NCI-H2107 treated with DMSO at 0.1 percent for 48 hours (cell line): Measurements from ENCODE around the gene CLIC5.
"Not testable (repeated sequence)": the region's sequence is repeated elsewhere in the genome, so short reads cannot be mapped to it uniquely, and the experiment has no call there.

Source experiments
- DNase-seq: peaks from one replicate; lab custom pipeline; 2025; ENCODE audit not compliant: unreplicated experiment; lab: John Stamatoyannopoulos, UW

Gene CLIC5

DNA sequence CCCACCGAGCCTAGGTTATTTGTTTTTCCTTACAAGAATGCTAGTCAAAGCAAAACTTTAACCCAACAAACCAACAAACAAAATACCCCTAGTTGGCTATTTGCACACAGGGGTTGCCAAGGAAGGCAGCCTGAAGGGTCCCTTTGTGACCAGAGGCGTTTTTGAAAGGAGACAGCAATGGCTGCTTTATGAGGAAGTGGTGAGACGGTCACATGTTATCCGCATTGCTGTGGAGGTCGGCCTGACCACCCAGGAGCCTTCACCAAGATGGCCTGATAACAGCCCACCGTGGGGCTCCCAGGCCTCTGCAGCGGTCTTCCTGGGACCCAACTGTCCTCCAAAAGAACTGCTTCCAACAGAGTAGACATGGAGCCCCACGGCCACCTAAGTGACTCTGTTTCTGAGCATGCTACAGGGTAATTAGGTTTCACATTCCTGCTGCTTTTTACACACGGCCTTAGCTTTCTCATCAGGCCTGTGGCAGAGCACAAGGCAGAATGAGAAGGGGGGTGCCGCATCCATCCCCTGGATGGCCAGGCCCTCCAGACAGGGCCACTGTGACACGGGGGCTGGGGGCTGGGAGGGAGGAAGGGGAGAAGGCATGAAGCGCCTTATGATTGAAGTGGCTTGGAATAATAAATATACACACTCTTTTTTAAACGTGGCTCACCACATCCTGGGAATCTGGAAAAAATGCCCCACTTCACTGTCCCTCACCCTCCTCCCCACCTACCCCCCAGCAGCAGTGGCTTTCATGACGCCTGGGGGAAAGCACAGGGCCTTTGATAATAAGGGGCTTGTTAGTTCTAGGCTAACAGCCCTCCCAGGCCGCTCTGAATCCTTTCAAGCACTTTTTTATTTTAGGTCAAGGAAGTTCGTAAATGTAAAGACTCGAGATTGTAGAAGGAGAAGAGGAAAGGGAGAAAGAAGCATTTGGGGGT, 86.0 kb downstream of the CLIC5 start:
- no peak for DNase-seq

DNA sequence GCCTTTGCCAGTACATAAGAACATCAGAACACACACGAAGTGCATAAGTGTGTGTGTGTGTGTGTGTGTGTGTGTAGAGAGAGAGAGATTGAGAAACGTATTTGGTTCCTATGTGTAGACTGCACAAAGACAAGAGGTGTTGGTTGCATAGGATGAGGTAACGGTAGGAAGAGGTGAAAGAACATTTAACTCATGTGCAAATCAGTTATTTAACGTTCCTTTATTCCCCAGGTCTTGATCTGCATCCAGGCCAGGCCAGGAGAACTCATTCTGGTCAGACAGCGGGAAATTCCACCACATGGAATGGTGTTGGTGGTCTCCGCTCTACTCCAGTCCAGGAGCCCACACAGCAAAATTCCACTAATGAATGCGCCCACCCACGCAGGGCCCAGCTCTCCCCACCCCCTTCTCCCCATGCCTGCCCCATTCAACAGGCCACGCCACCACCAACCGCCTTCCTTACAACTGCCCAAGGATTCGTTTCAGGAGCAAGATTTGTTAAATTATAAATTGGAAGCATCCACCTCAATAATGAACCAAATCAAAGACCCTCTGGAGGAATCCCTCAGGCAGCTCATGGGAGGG, 86.8 kb downstream of the CLIC5 start:
- DNase-seq = no peak

DNA sequence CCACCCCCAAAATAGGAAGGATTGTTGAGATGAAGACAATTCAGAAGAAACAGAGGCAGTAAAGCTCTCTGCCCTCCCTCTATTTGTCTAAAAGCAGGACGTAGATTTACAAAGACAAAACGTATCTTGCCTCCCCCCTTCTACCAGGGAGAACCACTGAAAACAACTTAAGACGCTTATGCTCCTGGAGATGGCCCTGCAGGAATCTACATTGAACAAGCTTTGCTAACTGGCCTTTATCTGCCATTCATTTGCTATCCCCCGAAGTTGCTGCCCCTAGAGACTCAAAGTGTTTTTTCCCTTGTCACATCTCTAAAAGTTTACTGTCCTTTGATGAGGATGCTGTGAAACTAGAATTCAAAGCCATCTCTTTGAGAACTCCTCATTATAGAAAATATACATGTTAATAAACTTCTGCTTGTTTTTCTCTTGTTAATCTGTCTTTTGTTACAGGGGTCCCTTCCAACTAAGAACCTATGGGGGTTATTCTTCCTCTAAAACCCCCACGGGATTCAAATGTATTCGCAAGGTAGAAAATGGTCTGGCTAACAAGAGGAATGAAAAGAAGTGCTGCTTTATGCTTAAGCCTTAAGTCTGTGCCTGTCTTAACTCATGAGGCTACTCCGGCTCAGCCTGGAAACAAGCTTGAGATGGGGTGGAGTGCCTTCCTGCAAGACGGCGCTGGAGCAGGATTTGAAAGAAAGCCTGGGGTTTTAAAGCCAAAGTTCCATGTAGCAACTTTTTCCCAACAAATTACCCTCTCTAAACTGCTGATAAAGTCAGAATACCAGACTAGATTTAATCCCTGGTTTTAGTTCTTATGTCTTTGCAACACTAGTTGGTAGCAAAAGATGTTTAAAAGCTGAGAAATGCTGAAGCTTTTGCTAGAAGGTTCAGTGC, 88.0 kb downstream of the CLIC5 start:
- DNase-seq = no peak

DNA sequence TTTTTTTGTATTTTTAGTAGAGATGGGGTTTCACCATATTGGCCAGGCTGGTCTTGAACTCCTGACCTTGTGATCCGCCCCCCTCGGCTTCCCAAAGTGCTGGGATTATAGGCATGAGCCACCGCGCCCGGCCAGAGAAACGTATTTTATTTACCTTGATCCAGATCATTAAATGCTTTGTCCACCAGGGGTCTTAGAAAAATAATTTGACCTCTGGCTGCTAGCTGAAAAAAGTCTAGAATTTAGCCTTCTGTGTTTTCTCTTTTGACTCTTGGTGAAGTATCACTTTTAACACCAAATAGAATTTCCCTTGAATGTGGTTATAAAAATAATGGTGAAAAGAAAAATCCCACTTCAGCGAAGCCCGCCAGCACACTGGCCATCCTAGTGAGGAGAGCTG, 89.2 kb downstream of the CLIC5 start:
- DNase-seq = not testable (repeated sequence)

DNA sequence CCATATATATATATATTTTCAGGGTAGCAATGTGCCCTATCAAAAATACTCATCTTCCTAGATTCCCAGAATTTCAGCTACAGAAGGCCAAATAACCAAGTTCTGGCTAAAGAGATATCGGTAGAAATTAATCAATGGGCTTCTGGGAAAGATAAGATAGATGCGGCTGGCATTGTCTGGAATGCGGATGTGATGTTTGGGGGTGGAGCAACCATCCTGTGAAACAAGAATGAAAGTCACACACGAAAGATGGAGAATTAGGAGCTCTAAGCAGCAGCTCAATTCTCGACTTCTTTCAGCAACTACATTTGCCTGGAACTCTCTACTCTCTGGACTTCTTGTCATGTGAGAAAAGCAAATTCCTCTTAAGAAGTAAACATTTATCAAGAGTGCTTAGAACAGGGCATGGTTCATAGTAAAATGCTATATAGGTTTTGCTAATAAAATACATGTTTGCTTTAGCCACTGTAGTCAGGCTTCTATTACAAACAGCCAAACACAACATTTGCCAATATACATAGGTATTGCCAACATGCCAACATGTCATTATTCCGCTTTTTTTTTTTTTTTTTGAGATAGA, 90.8 kb downstream of the CLIC5 start:
- no peak for DNase-seq

DNA sequence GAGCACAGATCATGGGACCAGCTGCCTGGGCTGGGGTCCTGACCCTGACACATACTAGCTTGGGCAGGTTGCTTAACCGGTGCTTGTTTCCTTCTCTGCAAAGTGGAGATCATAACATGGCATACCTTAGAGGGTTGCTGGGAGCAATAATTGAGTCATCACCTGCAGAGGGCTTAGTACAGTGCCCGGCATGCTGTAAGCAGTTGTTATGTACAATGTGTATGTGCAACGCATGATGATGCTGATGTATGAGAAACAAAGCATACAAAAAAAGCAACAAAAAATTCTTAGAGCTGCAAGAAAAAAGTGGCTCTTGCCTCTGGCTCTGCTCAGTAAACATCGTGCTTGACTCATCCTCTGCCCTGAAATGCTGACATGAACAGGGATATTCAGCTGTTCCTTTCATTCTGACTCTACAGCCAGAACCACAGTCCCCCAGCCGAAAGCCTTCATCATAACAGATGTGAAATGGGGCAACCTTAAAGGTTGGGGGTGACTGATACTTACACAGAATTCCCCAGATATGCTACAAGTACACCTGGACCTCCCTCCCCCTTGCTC, 91.7 kb downstream of the CLIC5 start:
- DNase-seq = no peak

DNA sequence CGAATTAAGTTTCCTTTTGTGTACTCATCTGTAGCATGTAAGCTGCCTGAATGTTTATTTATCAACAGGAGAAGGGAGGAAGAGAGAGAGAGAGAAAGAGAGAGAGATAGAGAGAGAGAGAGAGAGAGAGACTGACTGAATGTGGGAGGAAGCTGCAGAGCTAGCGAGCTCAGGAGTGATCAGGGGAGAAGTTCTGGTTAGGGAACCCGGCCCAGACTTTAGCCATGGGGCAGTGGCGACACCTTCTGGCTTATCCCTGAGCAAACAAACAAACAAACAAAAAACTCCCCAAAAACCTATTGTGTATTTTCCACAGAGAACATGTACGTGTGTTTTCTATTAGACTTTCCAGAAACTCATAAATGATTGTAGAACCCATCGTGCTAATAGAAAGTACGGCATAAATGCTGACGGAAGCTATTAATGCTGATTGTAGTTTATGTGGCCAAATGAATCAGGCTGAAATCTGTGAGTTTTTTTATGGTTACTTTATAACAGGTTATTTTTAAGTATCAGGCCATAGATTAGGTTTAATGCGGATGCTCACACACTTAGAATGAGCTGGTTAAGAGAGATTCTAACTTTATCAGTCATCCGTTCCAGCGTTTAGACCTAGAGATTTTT, 92.8 kb downstream of the CLIC5 start:
- no peak for DNase-seq

DNA sequence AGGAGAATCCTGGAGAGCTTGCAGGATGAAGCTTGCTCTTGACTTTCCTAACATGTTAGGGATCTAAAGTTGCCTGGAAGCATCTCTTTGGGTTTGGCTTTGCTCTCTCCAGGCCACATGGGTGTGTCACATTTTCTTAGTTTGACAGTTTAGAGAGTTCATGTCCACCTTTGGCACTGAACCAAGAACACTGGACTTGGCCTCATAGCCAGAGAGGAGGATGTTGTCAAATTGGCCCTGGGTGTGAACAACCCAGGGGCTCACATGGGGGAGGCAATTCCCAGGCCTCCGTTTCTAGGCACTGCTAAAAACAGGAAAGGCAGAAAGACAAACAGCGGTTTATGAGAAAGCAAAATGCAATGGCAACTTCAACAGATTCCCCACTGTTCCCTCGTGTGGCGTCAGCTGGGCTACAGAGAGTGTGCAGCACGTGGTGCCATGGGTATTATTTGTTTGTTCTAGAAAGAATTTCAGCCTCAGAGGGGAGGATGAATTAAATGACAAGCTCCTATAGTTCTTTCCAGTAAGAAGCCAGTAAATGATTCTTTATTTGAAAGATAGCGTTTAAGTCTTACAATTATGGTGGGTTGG, 93.9 kb downstream of the CLIC5 start:
- DNase-seq = no peak

DNA sequence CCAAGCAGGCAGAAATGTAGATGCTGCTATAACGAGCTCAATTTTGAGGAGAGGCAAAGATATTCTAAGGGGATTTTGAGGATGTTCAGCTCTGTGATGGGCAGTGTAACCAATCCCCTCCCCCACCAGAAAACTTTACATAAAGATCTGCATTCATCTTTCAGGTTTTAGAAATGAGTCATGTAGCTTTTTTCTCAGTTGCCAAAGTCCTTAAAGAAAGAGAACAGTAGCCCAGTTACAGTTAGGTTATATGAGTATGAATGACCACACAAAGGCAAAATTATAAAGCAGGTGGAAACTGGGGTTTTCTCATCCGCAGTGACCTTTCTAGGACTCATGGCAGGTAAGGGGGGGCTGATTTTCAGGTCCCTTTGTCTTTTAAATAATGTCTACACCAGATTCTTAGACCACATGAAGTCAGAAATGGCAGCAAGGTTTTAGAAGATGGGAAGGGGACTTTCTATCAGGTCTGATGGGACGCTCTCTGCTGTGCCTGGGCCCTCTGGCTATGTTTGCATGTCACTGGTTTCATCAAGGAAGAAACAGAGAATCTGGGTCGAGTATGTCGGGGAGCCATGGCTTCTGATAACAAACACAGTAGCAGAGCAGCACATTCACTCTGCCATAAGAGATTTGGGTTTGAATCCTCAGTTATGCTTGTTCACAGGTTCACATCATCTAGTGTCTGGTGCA, 94.7 kb downstream of the CLIC5 start:
- DNase-seq = no peak

DNA sequence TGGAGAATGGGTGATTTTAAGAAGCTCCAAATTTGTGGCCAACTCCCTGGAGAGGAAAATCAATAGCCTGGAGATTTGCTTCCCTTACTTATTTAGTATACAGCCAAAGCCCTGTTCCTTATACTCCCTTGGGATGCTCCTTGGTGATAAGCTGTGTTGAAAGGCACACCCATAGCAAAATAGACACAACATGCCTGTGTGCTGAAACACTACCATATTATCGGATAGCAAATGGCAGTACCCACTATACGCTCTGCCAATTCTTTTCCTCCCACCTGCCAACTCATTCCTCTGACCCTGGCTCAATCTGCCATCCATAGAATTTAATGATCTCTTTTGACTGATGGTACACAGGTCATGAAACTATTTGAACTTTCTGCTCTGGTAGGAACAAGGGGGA, 98.2 kb downstream of the CLIC5 start:
- DNase-seq = no peak

DNA sequence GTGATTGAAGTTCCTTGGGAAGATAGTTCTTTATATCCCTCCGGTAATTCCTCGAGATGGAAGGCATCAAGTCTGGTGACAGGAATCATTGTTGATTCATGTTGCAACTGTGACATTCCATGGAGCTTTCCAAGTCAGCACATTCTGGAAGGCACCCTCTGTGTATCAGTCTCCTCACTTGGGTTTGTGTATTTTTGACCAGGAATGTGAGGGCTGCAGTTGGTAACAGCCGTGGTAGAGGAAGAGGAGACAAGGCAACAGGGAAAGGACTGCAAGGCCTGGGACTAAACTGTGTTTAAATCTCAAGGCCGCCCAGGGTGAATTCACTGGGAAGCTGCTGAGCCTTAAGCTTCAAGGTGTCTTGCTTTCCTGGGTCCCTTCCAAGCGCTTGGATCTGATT, 99.0 kb downstream of the CLIC5 start:
- no peak for DNase-seq

DNA sequence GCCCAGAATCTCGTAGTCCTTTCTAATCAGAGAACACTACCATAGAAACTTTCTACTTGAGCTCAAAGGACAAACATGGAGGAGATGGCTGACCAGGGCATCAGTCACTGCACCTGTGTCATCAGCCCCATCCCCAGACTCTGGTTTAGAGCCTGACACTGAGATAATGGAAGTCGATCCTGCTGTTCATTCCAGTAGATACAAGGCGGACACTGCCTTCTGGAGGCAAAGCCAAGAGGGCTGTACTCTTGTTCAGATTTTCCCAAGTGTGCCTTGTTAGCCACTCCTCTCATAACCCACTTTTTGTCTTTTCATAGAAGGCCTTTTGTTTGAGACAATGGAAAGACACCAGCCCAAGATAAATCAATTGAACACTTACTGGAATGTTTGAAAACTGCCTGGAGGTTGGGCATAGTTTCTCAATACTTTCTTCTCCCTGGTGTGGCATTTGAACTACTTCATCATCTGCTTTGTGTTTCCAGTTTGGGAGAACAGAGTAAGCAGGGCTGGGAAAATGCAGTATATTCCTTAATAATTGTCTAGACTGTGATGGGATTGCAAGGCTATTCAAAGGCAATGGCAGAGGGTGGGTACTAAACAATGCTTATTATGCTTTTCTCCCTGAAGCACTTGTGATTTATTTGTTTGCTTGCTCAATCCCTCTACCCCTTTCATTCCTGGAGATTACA, 99.7 kb downstream of the CLIC5 start:
- DNase-seq = no peak

DNA sequence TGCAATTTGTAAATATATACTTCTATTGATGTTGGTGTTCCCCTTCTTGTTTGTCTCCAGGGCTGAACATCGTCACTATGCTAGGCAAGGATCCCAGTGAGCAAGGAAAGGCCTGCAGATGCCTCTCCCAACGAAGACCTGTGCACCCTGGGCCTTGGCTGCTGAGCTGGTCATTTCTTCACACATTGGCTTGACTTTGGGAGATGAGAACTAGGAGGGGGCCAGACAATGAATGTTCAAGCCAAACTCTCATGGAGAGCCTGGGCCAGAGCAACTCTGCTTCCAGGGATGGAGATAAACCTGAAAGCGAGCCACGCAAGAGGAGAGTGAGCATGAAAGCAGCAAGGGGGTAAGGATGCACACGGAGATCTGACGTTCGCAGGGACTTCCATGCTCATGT, 104.0 kb downstream of the CLIC5 start:
- DNase-seq = no peak

DNA sequence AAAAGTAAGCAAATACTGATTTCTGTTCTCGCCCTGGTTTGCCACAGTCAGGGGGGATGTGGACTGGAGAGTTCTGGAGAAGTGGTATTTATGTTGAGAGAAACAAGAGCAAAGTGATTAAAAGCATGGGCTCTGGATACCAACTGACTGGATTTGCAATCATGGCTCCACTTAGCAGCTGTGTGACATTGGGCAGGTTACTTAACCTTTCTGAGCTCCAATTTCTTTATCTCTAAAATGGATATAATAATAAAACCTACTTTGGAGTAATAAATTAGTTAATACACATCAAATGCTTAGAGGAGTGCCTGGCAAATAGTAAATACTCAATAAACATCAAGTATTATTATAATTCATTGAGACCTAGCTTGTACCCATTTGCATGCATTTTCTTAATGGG, 111.7 kb downstream of the CLIC5 start:
- DNase-seq = no peak

DNA sequence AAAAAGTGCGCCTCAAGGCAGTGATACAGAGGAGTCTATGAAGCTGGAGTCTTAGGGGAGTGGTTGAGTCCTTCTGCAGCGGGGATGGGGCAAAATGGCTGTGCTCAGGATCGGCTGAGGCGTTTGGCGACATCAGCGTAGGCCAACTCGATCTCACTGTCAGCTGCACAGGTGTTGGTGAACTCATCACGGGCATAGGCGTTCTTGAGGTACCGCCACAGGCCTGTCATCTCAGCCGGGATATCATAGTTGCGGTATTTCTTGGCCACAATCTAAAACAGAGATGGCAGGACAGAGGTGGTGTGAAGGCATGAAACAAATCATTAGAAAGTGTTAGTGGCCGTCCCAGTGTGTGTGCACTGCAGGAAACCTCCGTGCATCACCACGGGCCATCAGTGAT, 112.7 kb downstream of the CLIC5 start:
- DNase-seq = no peak

DNA sequence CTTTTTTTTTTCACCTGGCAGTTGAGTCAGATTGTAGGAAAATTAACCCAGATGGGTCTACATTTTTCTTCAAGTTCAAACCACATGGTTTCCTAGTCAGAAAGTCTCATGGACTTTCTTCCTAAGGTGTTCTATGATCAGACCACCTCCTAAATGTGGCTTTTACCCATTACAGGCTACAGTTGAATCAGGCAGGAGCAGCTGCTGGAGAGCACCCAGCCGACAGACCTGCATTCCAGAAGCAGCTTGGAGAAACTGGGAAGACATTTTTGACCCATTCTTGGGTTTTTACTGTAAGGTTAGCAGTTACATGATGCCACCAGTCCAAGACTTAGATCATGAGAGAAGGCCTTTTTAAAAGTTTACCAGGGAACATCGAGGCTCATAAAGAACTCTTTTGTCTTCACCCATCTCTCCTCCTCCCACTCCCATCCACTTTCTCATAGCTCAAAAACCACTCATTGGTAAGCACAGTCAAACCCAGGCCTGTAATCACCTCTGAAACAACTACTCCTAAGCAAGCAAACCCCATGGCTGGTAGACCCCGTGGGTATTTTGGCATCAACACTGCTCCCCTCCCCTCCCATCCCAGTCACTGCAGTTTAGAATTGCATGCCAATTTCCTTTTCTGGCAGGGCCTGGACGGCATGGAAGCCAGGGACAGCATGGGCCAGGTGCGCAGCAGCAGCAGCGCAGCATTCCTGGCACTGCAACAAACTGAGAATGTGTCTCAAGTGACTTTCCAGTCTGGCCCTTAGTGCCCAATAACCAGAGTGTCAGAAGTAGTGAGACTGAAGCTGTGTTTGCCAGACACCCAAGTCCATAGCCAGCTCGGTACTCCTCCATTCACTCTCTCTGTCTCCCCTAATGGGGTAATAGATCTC, 113.7 kb downstream of the CLIC5 start:
- DNase-seq = no peak

DNA sequence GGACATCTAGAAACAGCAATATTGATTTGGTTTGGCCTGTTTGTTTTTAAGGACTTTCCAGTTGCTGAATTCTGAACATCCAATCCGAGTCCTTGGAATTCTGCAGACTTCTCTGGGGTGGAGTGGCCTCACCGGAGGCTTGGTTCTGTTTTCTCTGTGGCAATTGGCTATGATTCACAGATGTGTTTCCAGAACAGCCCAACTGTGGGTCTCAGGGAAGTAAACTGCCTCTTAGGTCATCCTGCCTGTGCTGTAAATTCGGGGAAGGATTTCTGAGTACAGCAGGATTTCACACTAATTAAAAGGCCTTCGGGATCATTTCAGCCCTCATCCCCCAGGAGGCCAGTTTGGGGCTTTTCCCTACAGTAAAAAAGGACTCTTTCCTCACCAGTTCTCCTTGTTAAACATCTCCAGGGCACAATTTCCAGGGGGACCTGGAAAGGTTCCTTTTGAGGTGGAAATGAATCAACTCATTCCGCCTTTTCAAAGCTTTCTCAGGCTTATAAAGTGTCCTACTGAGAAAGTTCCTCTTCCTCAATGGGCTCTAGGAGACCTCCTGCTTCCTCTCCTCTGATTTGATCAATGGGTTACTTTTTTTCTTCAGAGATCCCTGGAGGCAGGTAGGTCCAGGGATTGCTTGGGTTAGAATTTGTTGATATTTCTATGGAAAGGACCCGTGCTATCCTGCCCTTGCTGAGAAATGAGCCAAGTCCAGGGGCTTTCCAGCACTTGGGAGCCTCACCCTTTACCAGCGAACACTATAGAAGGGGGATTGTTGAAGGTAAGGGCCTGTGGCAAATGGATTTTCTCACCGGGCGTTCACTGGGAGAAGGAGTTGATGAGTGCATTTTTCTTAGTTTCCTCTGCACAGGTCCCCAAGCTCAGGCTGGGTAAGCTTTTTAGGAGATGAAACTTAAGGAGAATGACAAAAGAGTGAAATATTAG, 114.6 kb downstream of the CLIC5 start:
- no peak for DNase-seq
